Measurements from ENCODE around the gene GALNT1. TPM values are rescaled to one million over a fixed set of nuclear protein-coding genes. Genes with fewer than 3 reads are reported as not detected.

GALNT1 gene
- total RNA-seq, 1 donor from 2014 or later, result 42.9 TPM

GRCh38 chr18:35616664-35617423 lies 35.3 kb downstream of the GALNT1 start:
- intact Hi-C loops (cut with micrococcal nuclease), result loop anchor here (2.0 to 10.0 kb wide), 3 partner anchors 34 to 376 kb away; partner anchors contain the start of genes RMP24 and ZNF397

GRCh38 chr18:35617865-35618264 lies 36.3 kb downstream of the GALNT1 start:
- intact Hi-C loops (cut with micrococcal nuclease), result loop anchor here (2.0 to 10.0 kb wide), 3 partner anchors 35 to 377 kb away; partner anchors contain the start of genes RMP24 and ZNF397

DNA sequence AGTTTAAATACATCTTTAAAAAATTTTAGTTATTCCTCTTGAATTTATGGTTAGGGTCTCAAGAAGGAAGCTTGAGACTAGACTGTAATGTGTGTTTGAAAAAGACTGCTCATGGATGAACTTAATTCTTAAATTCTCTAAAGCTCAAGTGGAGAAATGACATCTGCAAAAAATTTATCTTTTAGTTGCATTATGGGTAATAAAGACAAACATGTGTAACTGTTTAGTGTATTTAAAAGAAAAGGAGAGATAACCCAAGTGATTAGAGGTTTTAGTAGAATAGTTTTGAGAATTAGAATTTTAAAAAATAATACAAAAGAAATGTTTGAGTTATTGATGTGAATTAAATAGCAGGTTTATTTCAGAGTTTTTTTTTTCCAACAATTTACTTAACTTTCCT lies 36.7 kb downstream of the GALNT1 start:
- intact Hi-C loops (cut with micrococcal nuclease), result loop anchor here (10.0 kb wide), 1 partner anchor 357 kb away; the partner anchor contains the start of gene RMP24

DNA sequence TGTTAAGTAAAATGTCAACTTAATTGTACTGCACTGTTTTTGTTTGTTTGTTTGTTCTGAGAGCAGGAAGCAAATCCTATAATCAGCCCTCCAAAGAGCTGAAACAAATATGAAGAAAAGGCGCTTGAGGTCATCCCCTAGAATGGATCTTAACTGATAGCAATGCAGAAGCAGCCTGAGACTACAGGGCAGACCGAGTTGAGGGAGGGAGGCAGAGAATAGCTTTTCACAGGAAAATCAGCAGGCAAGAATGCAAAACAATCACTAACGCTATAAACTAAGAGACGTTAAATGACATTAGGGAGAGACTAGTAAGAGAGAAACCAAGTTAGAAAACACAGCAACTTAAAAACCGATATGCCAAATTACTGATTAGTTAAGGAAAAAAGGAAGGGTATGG lies 37.2 kb downstream of the GALNT1 start:
- intact Hi-C loops (cut with micrococcal nuclease), result loop anchor here (10.0 kb wide), 1 partner anchor 356 kb away; the partner anchor contains the start of gene RMP24

DNA sequence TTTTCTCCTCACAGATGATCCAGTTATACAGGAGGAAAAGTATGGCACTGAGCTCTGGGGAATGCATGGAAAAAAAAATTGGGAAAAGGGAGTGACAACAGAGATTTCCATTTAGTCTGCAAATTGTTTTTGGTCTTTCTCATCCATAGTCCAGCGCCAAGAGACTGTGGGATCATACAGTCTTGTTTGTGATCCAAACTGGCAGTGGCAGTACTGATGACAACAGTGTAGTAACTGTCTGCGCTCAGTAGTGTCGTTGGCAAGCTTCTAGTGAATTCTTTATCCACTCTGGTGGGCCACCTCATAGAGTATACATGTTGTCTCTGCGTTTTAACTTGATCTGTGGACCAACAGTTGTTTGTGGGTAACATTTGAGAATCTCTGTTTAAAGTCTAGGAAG lies 37.9 kb downstream of the GALNT1 start:
- intact Hi-C loops (cut with micrococcal nuclease), result loop anchor here (10.0 kb wide), 1 partner anchor 355 kb away; the partner anchor contains the start of gene RMP24

- intact Hi-C loops (cut with micrococcal nuclease), result loop anchor here (10.0 kb wide), 1 partner anchor 355 kb away; the partner anchor contains the start of gene RMP24
Measured at GRCh38 chr18:35619941-35620340, 38.4 kb downstream of the GALNT1 start.

DNA sequence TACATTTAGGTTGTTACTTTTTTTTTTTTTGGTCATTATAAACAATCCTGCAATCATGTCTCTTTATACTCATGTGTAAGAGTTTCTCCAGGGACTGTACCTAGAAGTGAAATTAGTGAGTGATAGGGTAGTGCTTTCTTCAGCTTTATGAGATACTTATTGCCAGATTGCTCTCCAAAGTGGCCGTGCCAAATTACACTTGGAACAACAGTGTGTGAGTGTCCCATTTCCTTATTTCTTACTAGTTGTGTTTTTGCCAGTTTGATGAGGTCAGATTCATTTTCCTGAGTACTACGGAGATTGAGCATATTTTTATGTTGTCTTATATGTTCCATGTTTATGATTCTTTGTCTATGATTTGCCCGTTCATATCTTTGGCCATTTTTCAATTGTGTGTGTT lies 39.2 kb downstream of the GALNT1 start:
- intact Hi-C loops (cut with micrococcal nuclease), result no loop called here

- intact Hi-C loops (cut with micrococcal nuclease), result no loop called here
Measured at GRCh38 chr18:35623255-35623654, 41.7 kb downstream of the GALNT1 start.

- intact Hi-C loops (cut with micrococcal nuclease), result no loop called here
Measured at GRCh38 chr18:35624146-35624545, 42.6 kb downstream of the GALNT1 start.

GRCh38 chr18:35625232-35625631 lies 43.7 kb downstream of the GALNT1 start:
- intact Hi-C loops (cut with micrococcal nuclease), result no loop called here

DNA sequence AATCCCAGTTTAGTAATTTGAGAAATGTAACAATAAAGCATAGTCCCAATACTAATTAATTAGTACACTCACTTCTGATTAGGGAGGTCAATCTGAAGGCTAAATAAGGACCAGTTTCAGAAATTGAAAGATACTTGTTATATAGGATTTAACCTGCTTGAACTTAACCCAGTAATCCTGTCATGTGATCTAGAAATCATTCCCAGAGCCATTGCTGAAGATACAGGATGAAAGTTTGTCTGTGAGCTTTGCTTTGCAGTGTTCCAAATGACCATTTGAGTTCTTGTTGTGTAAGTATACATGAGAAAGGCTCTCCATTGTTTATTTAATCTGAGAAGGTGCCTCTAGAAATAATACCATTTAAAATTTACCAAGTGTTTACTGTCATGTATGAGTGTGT lies 52.2 kb downstream of the GALNT1 start:
- intact Hi-C loops (cut with micrococcal nuclease), result no loop called here

DNA sequence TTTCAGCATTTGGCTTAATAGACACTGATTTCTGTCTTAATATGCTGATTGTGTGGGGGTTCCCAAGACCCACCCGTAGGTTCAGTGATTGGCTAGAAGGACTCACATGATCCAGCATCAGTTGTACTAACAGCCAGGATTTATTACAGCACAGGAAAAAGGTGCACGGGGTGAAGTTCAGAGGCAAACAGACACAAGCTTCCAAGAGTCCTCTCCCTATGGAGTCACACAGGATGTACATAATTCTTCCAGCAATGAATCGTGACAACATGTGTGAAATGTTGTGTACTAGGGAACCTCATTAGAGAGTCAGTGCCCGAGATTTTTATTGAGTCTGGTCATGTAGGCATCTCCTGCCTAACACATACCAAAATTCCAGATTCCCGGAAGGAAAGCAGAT lies 52.8 kb downstream of the GALNT1 start:
- intact Hi-C loops (cut with micrococcal nuclease), result no loop called here

DNA sequence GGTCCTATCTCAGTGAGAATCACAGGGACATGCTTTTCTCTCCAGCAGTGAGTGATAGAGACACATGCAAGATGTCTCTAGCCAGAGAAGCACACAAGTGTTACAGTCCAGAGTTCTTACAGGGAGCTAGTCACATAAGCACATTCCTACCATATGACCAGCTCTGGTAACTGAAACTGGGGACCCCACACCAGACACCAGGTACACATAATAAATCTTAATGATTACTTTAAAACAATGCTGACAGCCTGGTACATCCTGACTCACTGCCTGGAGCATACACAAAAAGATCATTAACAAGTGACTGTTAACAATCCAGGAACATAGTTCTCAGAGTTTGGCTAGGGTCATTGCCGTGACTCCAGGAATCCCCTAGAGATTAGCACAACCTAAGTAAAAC lies 53.6 kb downstream of the GALNT1 start:
- intact Hi-C loops (cut with micrococcal nuclease), result no loop called here

DNA sequence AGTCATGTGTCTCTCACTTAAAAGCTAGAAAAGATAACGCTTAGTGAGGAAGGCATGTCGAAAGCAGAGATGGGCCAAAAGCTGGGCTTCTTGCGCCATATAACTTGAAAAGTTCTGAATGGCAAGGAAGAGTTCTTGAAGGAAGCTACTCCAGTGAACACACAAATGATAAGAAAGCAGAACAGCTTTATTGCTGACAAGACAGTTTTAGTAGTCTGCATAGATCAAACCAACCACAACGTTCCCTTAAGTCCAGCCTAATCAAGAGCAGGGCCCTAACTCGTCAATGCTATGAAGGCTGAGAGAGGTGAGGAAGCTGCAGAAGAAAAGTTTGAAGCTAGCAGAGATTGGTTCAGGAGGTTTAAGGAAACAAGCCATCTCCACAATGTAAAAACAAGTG lies 55.7 kb downstream of the GALNT1 start:
- intact Hi-C loops (cut with micrococcal nuclease), result no loop called here

GRCh38 chr18:35639296-35639695 lies 57.8 kb downstream of the GALNT1 start:
- intact Hi-C loops (cut with micrococcal nuclease), result no loop called here

DNA sequence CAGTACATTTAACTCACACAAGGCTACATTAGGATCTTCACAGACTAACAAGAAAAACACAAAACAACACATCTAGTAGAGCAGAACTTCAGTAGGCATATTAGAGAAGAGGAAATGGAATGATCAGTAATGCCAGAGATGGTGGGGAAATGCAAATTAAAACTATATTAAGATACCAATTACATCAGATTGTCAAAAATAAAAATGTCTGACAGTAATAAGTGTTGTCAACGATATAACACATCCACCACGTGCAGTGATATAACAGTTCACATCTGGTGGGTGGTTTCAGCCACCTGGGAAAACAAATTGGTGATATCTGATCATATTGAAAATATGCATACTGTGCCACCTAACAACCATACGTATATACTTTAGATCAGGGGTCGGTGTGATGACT lies 59.9 kb downstream of the GALNT1 start:
- intact Hi-C loops (cut with micrococcal nuclease), result no loop called here

DNA sequence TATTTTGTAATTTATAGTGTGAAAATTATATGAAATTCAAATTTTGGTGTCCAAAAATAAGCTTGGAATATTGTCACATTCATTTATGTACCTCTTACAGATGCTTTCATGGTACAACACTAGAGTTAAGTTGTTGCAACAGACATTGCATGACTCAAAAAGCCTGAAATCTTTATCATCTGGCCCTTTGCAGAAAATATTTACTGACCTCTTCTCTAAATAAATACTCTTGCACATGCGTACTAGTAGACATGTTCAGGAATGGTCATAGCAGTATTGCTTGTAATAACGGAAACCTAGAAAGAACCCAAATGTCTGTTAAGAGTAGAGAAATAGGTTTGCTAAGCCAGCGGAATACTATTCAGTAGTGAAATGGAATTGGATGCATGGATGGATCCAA lies 60.4 kb downstream of the GALNT1 start:
- intact Hi-C loops (cut with micrococcal nuclease), result no loop called here

- intact Hi-C loops (cut with micrococcal nuclease), result no loop called here
Measured at GRCh38 chr18:35642802-35643201, 61.3 kb downstream of the GALNT1 start.

DNA sequence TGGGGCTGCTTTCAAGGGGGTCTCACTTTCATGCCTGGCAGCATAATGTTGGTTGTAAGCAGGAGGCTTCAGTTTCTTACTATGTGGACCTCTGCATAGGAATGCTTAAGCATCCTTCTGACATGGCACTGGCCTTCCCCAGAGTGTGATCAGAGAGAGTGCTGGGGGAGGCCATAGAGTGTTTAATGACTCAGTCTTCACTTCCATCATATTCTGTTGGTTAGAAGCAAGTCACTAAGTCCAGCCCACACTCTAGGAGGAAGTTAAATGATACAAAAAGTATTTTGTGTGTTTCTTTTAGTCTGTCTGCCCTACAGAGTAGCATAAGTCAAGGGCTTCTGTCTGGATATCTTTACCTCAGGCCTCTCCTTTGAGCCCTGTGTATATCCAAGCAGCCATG lies 64.9 kb downstream of the GALNT1 start:
- intact Hi-C loops (cut with micrococcal nuclease), result no loop called here

- intact Hi-C loops (cut with micrococcal nuclease), result no loop called here
Measured at GRCh38 chr18:35653392-35654135, 72.0 kb downstream of the GALNT1 start.

GRCh38 chr18:35658112-35658511 lies 76.6 kb downstream of the GALNT1 start:
- intact Hi-C loops (cut with micrococcal nuclease), result no loop called here

- intact Hi-C loops (cut with micrococcal nuclease), result no loop called here
Measured at GRCh38 chr18:35661483-35662146, 80.1 kb downstream of the GALNT1 start.
